H1 (cell line): ENCODE data around the gene ERLEC1. TPM values are rescaled to one million over a fixed set of nuclear protein-coding genes. Genes with fewer than 3 reads are reported as not detected.

Experiments
- CTCF ChIA-PET: fragments of 300-600 bp; sonication (Branson Sonifier 250); formaldehyde crosslinking; loops from one replicate; lab custom pipeline; 2021; ENCODE audit not compliant: partially characterized antibody; lab: Charles Lee
- POLR2A ChIA-PET: fragments of 300-600 bp; sonication (Branson Sonifier 250); formaldehyde crosslinking; loops from one replicate; lab custom pipeline; 2021; ENCODE audit warnings: inconsistent platforms; ENCODE audit not compliant: partially characterized antibody; lab: Charles Lee
- DNase-seq, 2 experiments: peaks; one replicate each; pipeline versions ENCODE4 v3.0.0 to v3.0.0-alpha.2; 2010 to 2022; ENCODE audit warnings: low spot score in 2 of 2, low read depth in 1 of 2, mixed read lengths in 1 of 2
- FAIRE-seq: peaks from 2 replicates; lab custom pipeline; 2011; peaks lifted over from hg19 to GRCh38; lab: Jason Lieb, UNC
- H2AFZ ChIP-seq: 2 replicates; pipeline ENCODE4 v1.8.1; 2012; ENCODE audit warnings: low read length, inconsistent platforms
- H2AK5ac ChIP-seq: 2 replicates; pipeline ENCODE4 v1.6.1; 2013; ENCODE audit warnings: low read depth, low read length
- H2BK120ac ChIP-seq: replicated peaks from 2 replicates; pipeline ENCODE3; 2013; ENCODE audit warnings: low read depth, low read length, inconsistent platforms
- H2BK12ac ChIP-seq: 2 replicates; pipeline ENCODE4 v1.6.1; 2013; ENCODE audit warnings: low read depth, low read length
- H2BK15ac ChIP-seq: 2 replicates; pipeline ENCODE4 v1.6.1; 2013; ENCODE audit warnings: low read length
- H2BK20ac ChIP-seq: 2 replicates; pipeline ENCODE4 v1.6.1; 2013; ENCODE audit warnings: low read length
- H2BK5ac ChIP-seq: 2 replicates; pipeline ENCODE4 v1.6.1; 2013; ENCODE audit warnings: low read depth, low read length
- H3K14ac ChIP-seq: 2 replicates; pipeline ENCODE4 v1.6.1; 2013; ENCODE audit warnings: inconsistent platforms; ENCODE audit not compliant: insufficient read length
- H3K18ac ChIP-seq: 2 replicates; pipeline ENCODE4 v1.6.1; 2013; ENCODE audit warnings: low read length; ENCODE audit errors: extremely low read depth
- H3K23ac ChIP-seq: 2 replicates; pipeline ENCODE4 v1.6.1; 2013; ENCODE audit warnings: inconsistent platforms; ENCODE audit not compliant: insufficient read length
- H3K23me2 ChIP-seq: 2 replicates; pipeline ENCODE4 v1.6.1; 2013; ENCODE audit warnings: low read depth, low read length
- H3K27ac ChIP-seq: 2 replicates; pipeline ENCODE4 v1.6.1; 2011; ENCODE audit warnings: low read depth, low read length, inconsistent platforms
- H3K27me3 ChIP-seq, 4 experiments: replicated peaks in 1 of 4; 1 replicate in 1 of 4; 2 replicates in 3 of 4; pipeline versions ENCODE4 v1.6.1 to v1.8.1; 2011 to 2013; ENCODE audit warnings: low read length in 3 of 4, mild to moderate bottlenecking in 3 of 4, inconsistent platforms in 2 of 4, mixed read lengths in 2 of 4, moderate library complexity in 1 of 4; ENCODE audit not compliant: control insufficient read depth in 3 of 4, insufficient read depth in 3 of 4; ENCODE audit errors: extremely low read depth in 1 of 4
- H3K36me3 ChIP-seq, 4 experiments: 2 replicates each; pipeline versions ENCODE4 v1.6.1 to v1.8.1; 2011 to 2013; ENCODE audit warnings: mild to moderate bottlenecking in 4 of 4, low read length in 3 of 4, moderate library complexity in 2 of 4, control low read depth in 1 of 4, inconsistent platforms in 1 of 4; ENCODE audit not compliant: insufficient read depth in 4 of 4, control insufficient read depth in 2 of 4
- H3K4ac ChIP-seq: replicated peaks from 2 replicates; pipeline ENCODE3; 2013; ENCODE audit warnings: low read length, low read depth, mixed read lengths, inconsistent platforms; ENCODE audit not compliant: insufficient read length
- H3K4me1 ChIP-seq, 4 experiments: replicated peaks in 1 of 4; 1 replicate in 1 of 4; 2 replicates in 3 of 4; pipeline versions ENCODE4 v1.6.1 to v1.8.1; 2011 to 2013; ENCODE audit warnings: low read length in 3 of 4, inconsistent platforms in 2 of 4, mixed read lengths in 1 of 4; ENCODE audit not compliant: insufficient read depth in 4 of 4, control insufficient read depth in 3 of 4
- H3K4me2 ChIP-seq, 2 experiments: 2 replicates each; pipeline versions ENCODE4 v1.6.1 to v1.8.1; 2011 to 2013; ENCODE audit warnings: low read depth in 2 of 2, low read length in 2 of 2, control low read depth in 1 of 2, inconsistent platforms in 1 of 2, mild to moderate bottlenecking in 1 of 2; ENCODE audit not compliant: insufficient read depth in 1 of 2
- H3K4me3 ChIP-seq, 4 experiments: fragments of 200-600, 300-600 bp in 1 of 4; sonication (generic), shearing (Covaris generic), sonication (Bioruptor Twin) in 1 of 4; 2 replicates each; pipeline versions ENCODE4 v1.5.1 to v1.8.1; 2011 to 2016; ENCODE audit warnings: low read length in 4 of 4, low read depth in 3 of 4, control low read depth in 2 of 4, inconsistent platforms in 2 of 4, mild to moderate bottlenecking in 2 of 4, mixed read lengths in 1 of 4, moderate library complexity in 1 of 4; ENCODE audit not compliant: insufficient read depth in 2 of 4; ENCODE audit errors: extremely low read depth in 1 of 4
- H3K56ac ChIP-seq: replicated peaks from 2 replicates; pipeline ENCODE3; 2013; ENCODE audit warnings: low read depth, mild to moderate bottlenecking, mixed read lengths, low read length, inconsistent platforms; ENCODE audit not compliant: insufficient read length
- H3K79me1 ChIP-seq: 2 replicates; pipeline ENCODE4 v1.6.1; 2013; ENCODE audit warnings: low read depth, low read length, control low read depth
- H3K79me2 ChIP-seq, 2 experiments: 2 replicates each; pipeline versions ENCODE4 v1.6.1 to v1.8.1; 2012 to 2013; ENCODE audit warnings: low read length in 2 of 2, mild to moderate bottlenecking in 2 of 2, inconsistent platforms in 1 of 2; ENCODE audit not compliant: insufficient read depth in 2 of 2, control insufficient read depth in 1 of 2
- H3K9ac ChIP-seq, 4 experiments: replicated peaks in 1 of 4; 1 replicate in 1 of 4; 2 replicates in 3 of 4; pipeline versions ENCODE4 v1.6.1 to v1.8.1; 2011 to 2013; ENCODE audit warnings: low read depth in 3 of 4, low read length in 3 of 4, control low read depth in 2 of 4, mild to moderate bottlenecking in 2 of 4, moderate library complexity in 2 of 4, inconsistent platforms in 1 of 4; ENCODE audit errors: extremely low read depth in 1 of 4
- H3K9me3 ChIP-seq, 2 experiments: 2 replicates each; pipeline versions ENCODE4 v1.6.1 to v1.8.1; 2012 to 2013; ENCODE audit warnings: mild to moderate bottlenecking in 2 of 2, moderate library complexity in 2 of 2, control low read depth in 1 of 2, inconsistent platforms in 1 of 2, low read depth in 1 of 2, low read length in 1 of 2, mixed read lengths in 1 of 2; ENCODE audit not compliant: insufficient read depth in 2 of 2
- H4K20me1 ChIP-seq, 2 experiments: replicated peaks in 1 of 2; 2 replicates each; pipeline versions ENCODE3 to v1.8.1; 2011 to 2013; ENCODE audit warnings: inconsistent platforms in 2 of 2, low read length in 2 of 2, mild to moderate bottlenecking in 1 of 2; ENCODE audit not compliant: insufficient read depth in 2 of 2, control insufficient read depth in 1 of 2
- H4K5ac ChIP-seq: 2 replicates; pipeline ENCODE4 v1.6.1; 2013; ENCODE audit warnings: low read length, low read depth, mixed read lengths, inconsistent platforms; ENCODE audit not compliant: insufficient read length
- H4K8ac ChIP-seq: 2 replicates; pipeline ENCODE4 v1.8.0; 2013; ENCODE audit warnings: mild to moderate bottlenecking, moderate library complexity, low read length, inconsistent platforms; ENCODE audit not compliant: insufficient read depth; ENCODE audit errors: extremely low read depth
- H4K91ac ChIP-seq: replicated peaks from 2 replicates; pipeline ENCODE3; 2013; ENCODE audit warnings: low read length, mixed read lengths, inconsistent platforms; ENCODE audit not compliant: insufficient read length
- CTCF ChIP-seq, 3 experiments: IDR thresholded peaks; 1 replicate in 2 of 3; 2 replicates in 1 of 3; pipeline versions ENCODE4 v1.5.1 to v1.6.1; 2011; ENCODE audit warnings: low read length in 3 of 3, mild to moderate bottlenecking in 3 of 3, inconsistent platforms in 2 of 3, low read depth in 1 of 3, moderate library complexity in 1 of 3; ENCODE audit not compliant: insufficient read depth in 1 of 3; ENCODE audit errors: control extremely low read depth in 1 of 3
- HDAC2 ChIP-seq, 2 experiments: fragments of 300-600 bp in 1 of 2; sonication (generic) in 1 of 2; IDR thresholded peaks; 2 replicates each; pipeline ENCODE4 v1.6.1; 2011 to 2012; ENCODE audit warnings: low read depth in 2 of 2, low read length in 2 of 2, mild to moderate bottlenecking in 2 of 2, moderate library complexity in 2 of 2, borderline replicate concordance in 1 of 2, inconsistent platforms in 1 of 2
- KDM4A ChIP-seq: IDR thresholded peaks from one replicate; pipeline ENCODE4 v1.7.1; 2012; ENCODE audit warnings: low read depth, mild to moderate bottlenecking, moderate library complexity, low read length, inconsistent platforms; ENCODE audit not compliant: severe bottlenecking
- NANOG ChIP-seq: IDR thresholded peaks from 2 replicates; pipeline ENCODE4 v1.6.1; 2011; ENCODE audit warnings: low read length, low read depth, mild to moderate bottlenecking, inconsistent platforms; ENCODE audit not compliant: insufficient read depth, poor library complexity, severe bottlenecking
- NRF1 ChIP-seq: IDR thresholded peaks from 2 replicates; pipeline ENCODE4 v1.6.1; 2011; ENCODE audit warnings: mild to moderate bottlenecking, low read depth, low read length, improper control_type of control experiment
- POLR2A ChIP-seq, 2 experiments: IDR thresholded peaks; 1 replicate in 1 of 2; 2 replicates in 1 of 2; pipeline ENCODE4 v1.6.1; 2011; ENCODE audit warnings: low read depth in 2 of 2, low read length in 2 of 2, mild to moderate bottlenecking in 2 of 2; ENCODE audit errors: control extremely low read depth in 1 of 2
- RAD21 ChIP-seq, 2 experiments: IDR thresholded peaks in 1 of 2; conservative IDR thresholded peaks in 1 of 2; 2 replicates each; pipeline ENCODE4 v1.6.1; 2011; ENCODE audit warnings: low read depth in 2 of 2, low read length in 2 of 2, improper control_type of control experiment in 1 of 2, inconsistent platforms in 1 of 2, mild to moderate bottlenecking in 1 of 2, moderate library complexity in 1 of 2
- SIRT6 ChIP-seq: IDR thresholded peaks from one replicate; pipeline ENCODE4 v1.7.1; 2012; ENCODE audit warnings: low read length, inconsistent platforms
- SUZ12 ChIP-seq: fragments of 200-600 bp; sonication (generic); IDR thresholded peaks from 2 replicates; pipeline ENCODE4 v1.6.1; 2012; ENCODE audit warnings: mild to moderate bottlenecking, inconsistent platforms, low read length, moderate library complexity, mixed read lengths
- TBP ChIP-seq: IDR thresholded peaks from 2 replicates; pipeline ENCODE4 v1.6.1; 2011; ENCODE audit warnings: low read depth, low read length, improper control_type of control experiment
- YY1 ChIP-seq: IDR thresholded peaks from 2 replicates; pipeline ENCODE4 v1.6.1; 2011; ENCODE audit warnings: low read depth, mild to moderate bottlenecking, low read length
- WGBS, 2 experiments: shearing (Covaris generic) in 1 of 2; methylation state at CpG; one replicate each; pipeline versions ENCODE4 v1.1.6 to v1.1.7; 2013 to 2015; ENCODE audit warnings: low lambda C conversion rate in 2 of 2, mixed read lengths in 2 of 2, inconsistent platforms in 1 of 2, low coverage in 1 of 2, missing lambda C conversion rate in 1 of 2; ENCODE audit not compliant: insufficient replicate concordance in 2 of 2, insufficient coverage in 1 of 2, insufficient read length in 1 of 2; ENCODE audit errors: extremely low coverage in 1 of 2, missing lambda C conversion rate in 1 of 2; 5-methylcytosine and 5-hydroxymethylcytosine counted together
- polyA plus RNA-seq, 7 experiments: library from polyadenylated mRNA; depleted of rRNA in 3 of 7; stranded (reverse) in 5 of 7; unstranded in 2 of 7; fragments of >200 nt in 5 of 7; fragments of 200-250 nt in 2 of 7; gene quantifications; 1 replicate in 5 of 7; 2 replicates in 1 of 7; 4 replicates in 1 of 7; pipeline versions ENCODE4 v1.2.1 to v1.2.3, GENCODE V29; 2011 to 2013; ENCODE audit warnings: missing spikeins in 2 of 7, mixed read lengths in 2 of 7
- total RNA-seq: library from RNA; stranded (reverse); fragmentation: NEBNext Ultra II Directional; extraction: Animal tissue kit (Norgen Biotek cat#: 25700); gene quantifications from 2 replicates; pipeline ENCODE4 v1.2.1, GENCODE V29; 2021

ERLEC1 gene
- total and polyA plus RNA-seq, 2 of the 8 experiments (the other 6 are each of a cell fraction or from before 2014, with no cell fraction given): 12.9 to 26.7 TPM

DNA sequence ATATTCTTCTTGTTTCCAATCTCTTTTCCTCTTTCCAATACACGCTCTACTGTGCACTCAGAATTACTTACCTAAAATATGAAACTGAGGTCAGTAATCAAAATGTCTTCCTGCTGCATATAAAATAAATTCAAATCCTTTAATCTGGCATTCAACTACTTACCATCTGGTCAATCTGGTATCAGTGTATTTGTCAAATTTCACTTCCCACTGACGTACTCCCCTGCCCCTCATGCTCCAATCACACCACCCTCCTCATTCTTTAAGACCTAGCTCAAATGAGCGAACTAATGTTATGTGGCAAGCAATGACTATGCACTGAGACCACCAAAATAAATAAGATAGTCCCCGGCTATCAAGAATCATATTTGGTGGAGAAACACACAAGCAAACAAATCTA, 6.8 kb upstream of the ERLEC1 start:
- Histone ChIP-seq H3K4me3 (no peak overlapping the region), H3K27ac (no peak overlapping the region), H3K79me2 (peaks cover 19 to 95% of the 10 kb centered on the region in 2 experiments), H3K79me1 (peaks cover 2% of the 10 kb centered on the region), H3K4me1 (peaks cover 0 to 10% (median 3%) of the 10 kb centered on the region in 4 experiments; a peak in 3 of 7 replicates), H4K20me1 (peaks cover 2 to 5% of the 10 kb centered on the region in 2 experiments), H3K4me2 (no peak overlapping the region), H3K23ac (no peak overlapping the region), H2BK12ac (no peak overlapping the region), H4K8ac (no peak overlapping the region), H3K9ac (no peak overlapping the region), H2AFZ (no peak overlapping the region), H2AK5ac (no peak overlapping the region), H3K23me2 (no peaks in the 10 kb centered on the region), H3K14ac (no peak overlapping the region), H2BK120ac (no peak overlapping the region), H4K5ac (no peak overlapping the region), H3K9me3 (no peaks in the 10 kb centered on the region), H3K4ac (no peak overlapping the region), H3K56ac (no peak overlapping the region), H4K91ac (no peak overlapping the region), H2BK15ac (no peak overlapping the region), H3K36me3 (peaks cover 0 to 21% (median 3%) of the 10 kb centered on the region in 4 experiments; a peak in 3 of 8 replicates), H2BK5ac (no peak overlapping the region), H2BK20ac (no peak overlapping the region), H3K27me3 (no peaks in the 10 kb centered on the region), H3K18ac (no peak overlapping the region)
- no peak for FAIRE-seq
- DNase-seq: no peak
- WGBS, 2 experiments: 90% methylated on average over 4 of the region's 4 CpGs; no CpG with 5 or more reads in 1 of the 2 experiments
- ChIA-PET CTCF (interaction anchor here (1.1 kb wide), 1 partner anchor 10 kb away, joined by 5 read pairs; no protein-coding TSS in a partner anchor), POLR2A (interaction anchor here (12.8 kb wide), 1 partner anchor 8 kb away, joined by 124 read pairs; the partner anchor contains the start of gene CHAC2)
- TF ChIP-seq YY1: no peak
- TF ChIP-seq POLR2A (IDR thresholded peaks at IDR 0.05; ENCODE audit: control extremely low read depth in 1 of 2, low read depth in 2 of 2, low read length in 2 of 2): no peak
- no peak for TF ChIP-seq KDM4A
- no peak for TF ChIP-seq RAD21 (IDR thresholded peaks at IDR 0.05 in 1 of 2, conservative IDR thresholded peaks at IDR 0.05 in 1 of 2; ENCODE audit: low read depth in 2 of 2, low read length in 2 of 2)
- TF ChIP-seq HDAC2 (IDR thresholded peaks at IDR 0.05; ENCODE audit: borderline replicate concordance in 1 of 2, low read depth in 2 of 2, low read length in 2 of 2): no peak
- no peak for TF ChIP-seq TBP
- TF ChIP-seq SIRT6: no peak
- no peak for TF ChIP-seq SUZ12
- TF ChIP-seq NANOG: no peak
- TF ChIP-seq CTCF (IDR thresholded peaks at IDR 0.05; ENCODE audit: control extremely low read depth in 1 of 3, insufficient read depth in 1 of 3, low read depth in 1 of 3, low read length in 3 of 3): no peak
- no peak for TF ChIP-seq NRF1
